Large intestine (tissue), 3 donors: ENCODE measurements around the gene C1orf167. TPM values are rescaled to one million over a fixed set of nuclear protein-coding genes. Genes with fewer than 3 reads are reported as not detected.
A peak's percentile ranks its signal among the peaks of the same experiment; 100 is the strongest.

Experiments used
- DNase-seq, 2 donors: peaks; one replicate each; pipeline versions ENCODE4 v3.0.0 to v3.0.0-alpha.2; 2013
- H3K27ac ChIP-seq: one replicate; pipeline ENCODE4 v1.5.1; 2013; ENCODE audit warnings: low read length
- H3K27me3 ChIP-seq: 2 replicates; pipeline ENCODE4 v1.6.1; 2013; ENCODE audit warnings: low read length; ENCODE audit not compliant: control insufficient read depth, insufficient read depth
- H3K36me3 ChIP-seq: 2 replicates; pipeline ENCODE4 v1.6.1; 2013; ENCODE audit warnings: low read length; ENCODE audit not compliant: control insufficient read depth, insufficient read depth
- H3K4me1 ChIP-seq: one replicate; pipeline ENCODE4 v1.6.1; 2013; ENCODE audit warnings: low read length; ENCODE audit not compliant: control insufficient read depth, insufficient read depth
- H3K4me3 ChIP-seq: one replicate; pipeline ENCODE4 v1.5.1; 2013; ENCODE audit warnings: low read length
- H3K9me3 ChIP-seq: one replicate; pipeline ENCODE4 v1.6.1; 2013; ENCODE audit warnings: mild to moderate bottlenecking, low read depth, low read length, moderate library complexity; ENCODE audit not compliant: control insufficient read depth
- WGBS: methylation state at CpG from one replicate; pipeline ENCODE4 v1.1.5; 2013; ENCODE audit warnings: low lambda C conversion rate; ENCODE audit not compliant: insufficient coverage; 5-methylcytosine and 5-hydroxymethylcytosine counted together
- polyA plus RNA-seq: library from polyadenylated mRNA; unstranded; fragments of 120-200 nt; gene quantifications from one replicate; pipeline ENCODE4 v1.2.1, GENCODE V29; 2013

Gene C1orf167
- polyA plus RNA-seq, 1 donor = 0.15 TPM

GRCh38 chr1:11777658-11778322 is 15.8 kb downstream of the C1orf167 start:
- DNase-seq = peak; percentile 25 to 71
- Histone ChIP-seq H3K4me1 (peaks cover 3% of the 10 kb centered on the region), H3K36me3 (no peaks in the 10 kb centered on the region), H3K27me3 (no peaks in the 10 kb centered on the region), H3K9me3 (peaks cover 3% of the 10 kb centered on the region), H3K4me3 (no peak overlapping the region), H3K27ac (no peak overlapping the region)
- WGBS = no CpG with 5 or more reads among the region's 8 CpGs

GRCh38 chr1:11778336-11778735 is 16.3 kb downstream of the C1orf167 start:
- H3K27ac ChIP-seq = no peak overlapping the region
- peaks cover 3% of the 10 kb centered on the region for H3K9me3 ChIP-seq
- no peaks in the 10 kb centered on the region for H3K27me3 ChIP-seq
- no CpG with 5 or more reads among the region's 9 CpGs for WGBS
- peaks cover 3% of the 10 kb centered on the region for H3K4me1 ChIP-seq
- no peak for DNase-seq
- H3K36me3 ChIP-seq = no peaks in the 10 kb centered on the region
- H3K4me3 ChIP-seq = no peak overlapping the region

GRCh38 chr1:11778844-11779623 is 17.0 kb downstream of the C1orf167 start:
- H3K36me3 ChIP-seq = no peaks in the 10 kb centered on the region
- WGBS = no CpG with 5 or more reads among the region's 15 CpGs
- peaks cover 3% of the 10 kb centered on the region for H3K4me1 ChIP-seq
- no peaks in the 10 kb centered on the region for H3K27me3 ChIP-seq
- no peak overlapping the region for H3K27ac ChIP-seq
- no peak for DNase-seq
- H3K4me3 ChIP-seq = no peak overlapping the region
- H3K9me3 ChIP-seq = peaks cover 3% of the 10 kb centered on the region

GRCh38 chr1:11779715-11780379 is 17.9 kb downstream of the C1orf167 start:
- no peak for DNase-seq
- Histone ChIP-seq H3K9me3 (peaks cover 3% of the 10 kb centered on the region), H3K36me3 (no peaks in the 10 kb centered on the region), H3K27ac (no peak overlapping the region), H3K4me3 (no peak overlapping the region), H3K27me3 (no peaks in the 10 kb centered on the region), H3K4me1 (peaks cover 7% of the 10 kb centered on the region)
- no CpG with 5 or more reads among the region's 13 CpGs for WGBS

DNA sequence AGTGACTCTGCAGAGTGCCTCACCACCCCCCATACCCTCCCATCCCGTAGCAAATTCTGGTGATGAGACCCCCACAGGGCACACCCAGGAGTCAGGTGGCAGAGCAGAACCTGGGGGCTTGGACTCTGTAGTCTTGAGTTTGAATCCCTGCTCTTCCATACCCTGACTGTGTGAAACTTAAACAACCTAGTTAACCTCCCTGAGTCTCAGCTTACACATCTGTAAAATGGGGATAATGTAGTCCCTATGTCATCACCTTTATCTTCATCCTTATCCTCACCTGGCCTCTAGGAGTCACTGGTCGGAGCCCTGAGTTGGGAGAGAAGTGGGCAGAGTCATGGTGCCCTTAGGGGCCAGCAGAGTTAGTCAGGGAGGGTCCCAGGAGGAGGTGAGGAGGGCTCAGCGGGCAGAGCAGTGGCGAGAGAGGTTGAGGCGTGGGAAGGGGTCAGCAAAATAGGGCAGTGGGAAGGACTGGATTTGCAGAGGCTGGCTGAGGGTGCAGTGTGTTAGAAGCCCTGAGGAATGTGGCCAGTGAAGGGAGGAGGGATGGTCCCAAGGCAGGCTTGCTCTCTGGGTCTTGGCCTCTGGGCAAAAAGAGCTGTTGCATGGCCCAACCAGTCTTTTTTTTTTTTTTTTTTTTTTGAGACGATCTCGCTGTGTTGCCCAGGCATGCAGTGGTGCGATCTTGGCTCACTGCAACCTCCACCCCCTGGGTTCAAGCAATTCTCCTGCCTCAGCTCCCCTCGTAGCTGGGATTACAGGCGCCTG is 18.6 kb downstream of the C1orf167 start:
- DNase-seq = no peak
- Histone ChIP-seq H3K9me3 (peaks cover 3% of the 10 kb centered on the region), H3K4me1 (peaks cover 13% of the 10 kb centered on the region), H3K27me3 (no peaks in the 10 kb centered on the region), H3K27ac (no peak overlapping the region), H3K4me3 (no peak overlapping the region), H3K36me3 (no peaks in the 10 kb centered on the region)
- no CpG with 5 or more reads among the region's 10 CpGs for WGBS

GRCh38 chr1:11781297-11781696 is 19.3 kb downstream of the C1orf167 start:
- Histone ChIP-seq H3K36me3 (no peaks in the 10 kb centered on the region), H3K27ac (no peak overlapping the region), H3K4me1 (peaks cover 13% of the 10 kb centered on the region), H3K27me3 (no peaks in the 10 kb centered on the region), H3K9me3 (peaks cover 3% of the 10 kb centered on the region), H3K4me3 (no peak overlapping the region)
- WGBS = no CpG with 5 or more reads among the region's 12 CpGs
- no peak for DNase-seq

GRCh38 chr1:11782127-11782708 is 20.2 kb downstream of the C1orf167 start:
- Histone ChIP-seq H3K27me3 (no peaks in the 10 kb centered on the region), H3K27ac (no peak overlapping the region), H3K4me3 (no peak overlapping the region), H3K36me3 (no peaks in the 10 kb centered on the region), H3K4me1 (peaks cover 21% of the 10 kb centered on the region), H3K9me3 (peaks cover 3% of the 10 kb centered on the region)
- no CpG with 5 or more reads among the region's 6 CpGs for WGBS
- DNase-seq = no peak

GRCh38 chr1:11783556-11783955 is 21.6 kb downstream of the C1orf167 start:
- no peaks in the 10 kb centered on the region for H3K27me3 ChIP-seq
- H3K27ac ChIP-seq = no peak overlapping the region
- no peak for DNase-seq
- H3K36me3 ChIP-seq = no peaks in the 10 kb centered on the region
- peaks cover 3% of the 10 kb centered on the region for H3K9me3 ChIP-seq
- no peak overlapping the region for H3K4me3 ChIP-seq
- peaks cover 24% of the 10 kb centered on the region for H3K4me1 ChIP-seq
- no CpG with 5 or more reads among the region's 6 CpGs for WGBS

- no peak for DNase-seq
- H3K9me3 ChIP-seq = peaks cover 3% of the 10 kb centered on the region
- no peaks in the 10 kb centered on the region for H3K27me3 ChIP-seq
- H3K4me1 ChIP-seq = peaks cover 24% of the 10 kb centered on the region
- no CpG with 5 or more reads among the region's 21 CpGs for WGBS
- H3K4me3 ChIP-seq = no peak overlapping the region
- H3K27ac ChIP-seq = no peak overlapping the region
- H3K36me3 ChIP-seq = peaks cover 3% of the 10 kb centered on the region
Measured at GRCh38 chr1:11784256-11784992, 22.4 kb downstream of the C1orf167 start.
